Ishikawa (cell line): ENCODE data around the gene UBE4B.

Experiments used
- CEBPB ChIP-seq: IDR thresholded peaks from 2 replicates; pipeline ENCODE4 v1.6.1; 2012
- CREB1 ChIP-seq: IDR thresholded peaks from 2 replicates; pipeline ENCODE4 v1.6.1; 2012; ENCODE audit warnings: low read depth
- EGR1 ChIP-seq: IDR thresholded peaks from 2 replicates; pipeline ENCODE4 v1.6.1; 2012
- EP300 ChIP-seq: IDR thresholded peaks from 2 replicates; pipeline ENCODE4 v1.6.1; 2012; ENCODE audit warnings: borderline replicate concordance
- FOXM1 ChIP-seq: IDR thresholded peaks from 2 replicates; pipeline ENCODE4 v1.6.1; 2012; ENCODE audit warnings: low read depth, borderline replicate concordance
- NFIC ChIP-seq: IDR thresholded peaks from 2 replicates; pipeline ENCODE4 v1.6.1; 2012
- RAD21 ChIP-seq: IDR thresholded peaks from 2 replicates; pipeline ENCODE4 v1.6.1; 2012; ENCODE audit warnings: low read depth
- TAF1 ChIP-seq: IDR thresholded peaks from 2 replicates; pipeline ENCODE4 v1.6.1; 2012; ENCODE audit warnings: low read depth, mild to moderate bottlenecking
- TCF12 ChIP-seq: IDR thresholded peaks from 2 replicates; pipeline ENCODE4 v1.6.1; 2012; ENCODE audit warnings: low read depth
- TEAD4 ChIP-seq: IDR thresholded peaks from 2 replicates; pipeline ENCODE4 v1.6.1; 2012
- USF1 ChIP-seq: IDR thresholded peaks from 2 replicates; pipeline ENCODE4 v1.6.1; 2012
- YY1 ChIP-seq: IDR thresholded peaks from 2 replicates; pipeline ENCODE4 v1.6.1; 2012; ENCODE audit warnings: low read depth
- ZBTB7A ChIP-seq: IDR thresholded peaks from 2 replicates; pipeline ENCODE4 v1.6.1; 2012; ENCODE audit warnings: low read depth
- TF ChIP-seq, protein P1 (sequence below): IDR thresholded peaks from 2 replicates; pipeline ENCODE4 v1.6.1; 2012; ENCODE audit warnings: low read depth, mild to moderate bottlenecking
- TF ChIP-seq, protein P2 (sequence below): IDR thresholded peaks from 2 replicates; pipeline ENCODE4 v1.6.1; 2012

The UBE4B gene

GRCh38 chr1:10108948-10109708, 76.4 kb downstream of the UBE4B start:
- TF ChIP-seq TAF1 (no peak), ZBTB7A (no peak), RAD21 (no peak), USF1 (no peak), NFIC (no peak), CEBPB (no peak), YY1 (no peak), EGR1 (no peak), CREB1 (no peak), TEAD4 (no peak), EP300 (no peak), TCF12 (no peak), FOXM1 (no peak)
- TF ChIP-seq, protein P1, sequence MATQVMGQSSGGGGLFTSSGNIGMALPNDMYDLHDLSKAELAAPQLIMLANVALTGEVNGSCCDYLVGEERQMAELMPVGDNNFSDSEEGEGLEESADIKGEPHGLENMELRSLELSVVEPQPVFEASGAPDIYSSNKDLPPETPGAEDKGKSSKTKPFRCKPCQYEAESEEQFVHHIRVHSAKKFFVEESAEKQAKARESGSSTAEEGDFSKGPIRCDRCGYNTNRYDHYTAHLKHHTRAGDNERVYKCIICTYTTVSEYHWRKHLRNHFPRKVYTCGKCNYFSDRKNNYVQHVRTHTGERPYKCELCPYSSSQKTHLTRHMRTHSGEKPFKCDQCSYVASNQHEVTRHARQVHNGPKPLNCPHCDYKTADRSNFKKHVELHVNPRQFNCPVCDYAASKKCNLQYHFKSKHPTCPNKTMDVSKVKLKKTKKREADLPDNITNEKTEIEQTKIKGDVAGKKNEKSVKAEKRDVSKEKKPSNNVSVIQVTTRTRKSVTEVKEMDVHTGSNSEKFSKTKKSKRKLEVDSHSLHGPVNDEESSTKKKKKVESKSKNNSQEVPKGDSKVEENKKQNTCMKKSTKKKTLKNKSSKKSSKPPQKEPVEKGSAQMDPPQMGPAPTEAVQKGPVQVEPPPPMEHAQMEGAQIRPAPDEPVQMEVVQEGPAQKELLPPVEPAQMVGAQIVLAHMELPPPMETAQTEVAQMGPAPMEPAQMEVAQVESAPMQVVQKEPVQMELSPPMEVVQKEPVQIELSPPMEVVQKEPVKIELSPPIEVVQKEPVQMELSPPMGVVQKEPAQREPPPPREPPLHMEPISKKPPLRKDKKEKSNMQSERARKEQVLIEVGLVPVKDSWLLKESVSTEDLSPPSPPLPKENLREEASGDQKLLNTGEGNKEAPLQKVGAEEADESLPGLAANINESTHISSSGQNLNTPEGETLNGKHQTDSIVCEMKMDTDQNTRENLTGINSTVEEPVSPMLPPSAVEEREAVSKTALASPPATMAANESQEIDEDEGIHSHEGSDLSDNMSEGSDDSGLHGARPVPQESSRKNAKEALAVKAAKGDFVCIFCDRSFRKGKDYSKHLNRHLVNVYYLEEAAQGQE: no peak
- TF ChIP-seq, protein P2, sequence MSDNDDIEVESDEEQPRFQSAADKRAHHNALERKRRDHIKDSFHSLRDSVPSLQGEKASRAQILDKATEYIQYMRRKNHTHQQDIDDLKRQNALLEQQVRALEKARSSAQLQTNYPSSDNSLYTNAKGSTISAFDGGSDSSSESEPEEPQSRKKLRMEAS: no peak

- no peak for TF ChIP-seq TEAD4
- TF ChIP-seq, protein P1: no peak
- no peak for TF ChIP-seq TAF1
- TF ChIP-seq YY1: no peak
- TF ChIP-seq NFIC: no peak
- TF ChIP-seq USF1: no peak
- no peak for TF ChIP-seq CEBPB
- no peak for TF ChIP-seq ZBTB7A
- no peak for TF ChIP-seq EGR1
- no peak for TF ChIP-seq TCF12
- TF ChIP-seq FOXM1: no peak
- no peak for TF ChIP-seq EP300
- TF ChIP-seq, protein P2: no peak
These were observed 80.7 kb downstream of the UBE4B start for GRCh38 chr1:10113501-10113900.

- TF ChIP-seq CREB1: no peak
- TF ChIP-seq FOXM1: no peak
- TF ChIP-seq TCF12: no peak
- TF ChIP-seq, protein P1: no peak
- TF ChIP-seq USF1: no peak
- TF ChIP-seq TAF1: no peak
- TF ChIP-seq EGR1: no peak
- TF ChIP-seq CEBPB: no peak
- no peak for TF ChIP-seq NFIC
- TF ChIP-seq, protein P2: no peak
- TF ChIP-seq YY1: no peak
- TF ChIP-seq EP300: no peak
- TF ChIP-seq TEAD4: no peak
- no peak for TF ChIP-seq RAD21
- no peak for TF ChIP-seq ZBTB7A
These were observed 82.0 kb downstream of the UBE4B start for GRCh38 chr1:10114746-10115145.

DNA sequence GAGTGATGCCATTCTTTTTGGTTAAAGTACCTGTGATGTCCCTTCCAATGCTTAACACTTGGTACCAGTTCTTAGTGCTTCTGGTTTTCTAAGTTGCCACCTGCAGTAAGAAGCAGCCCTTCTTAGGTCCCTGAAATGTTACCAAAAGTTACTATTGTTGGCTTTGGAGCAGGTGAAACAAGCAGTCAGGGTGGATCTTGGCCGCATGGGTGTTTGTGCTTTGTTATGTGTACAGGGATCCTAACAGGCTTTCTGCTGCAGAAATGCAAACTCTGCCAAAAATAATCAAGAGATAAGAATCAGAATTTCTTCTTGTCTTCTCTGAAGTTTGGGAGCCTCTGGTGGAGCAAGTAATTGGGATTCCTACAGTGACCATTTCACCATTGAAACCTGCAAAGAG, 84.4 kb downstream of the UBE4B start:
- TF ChIP-seq CREB1 (no peak), FOXM1 (no peak), EP300 (no peak), NFIC (no peak), RAD21 (no peak), YY1 (no peak), EGR1 (no peak), TCF12 (no peak), CEBPB (no peak), USF1 (no peak), TEAD4 (no peak), TAF1 (no peak), ZBTB7A (no peak)
- TF ChIP-seq, protein P1: no peak
- TF ChIP-seq, protein P2: no peak
